ENCODE results near the gene HOTAIR.

HOTAIR gene

DNA sequence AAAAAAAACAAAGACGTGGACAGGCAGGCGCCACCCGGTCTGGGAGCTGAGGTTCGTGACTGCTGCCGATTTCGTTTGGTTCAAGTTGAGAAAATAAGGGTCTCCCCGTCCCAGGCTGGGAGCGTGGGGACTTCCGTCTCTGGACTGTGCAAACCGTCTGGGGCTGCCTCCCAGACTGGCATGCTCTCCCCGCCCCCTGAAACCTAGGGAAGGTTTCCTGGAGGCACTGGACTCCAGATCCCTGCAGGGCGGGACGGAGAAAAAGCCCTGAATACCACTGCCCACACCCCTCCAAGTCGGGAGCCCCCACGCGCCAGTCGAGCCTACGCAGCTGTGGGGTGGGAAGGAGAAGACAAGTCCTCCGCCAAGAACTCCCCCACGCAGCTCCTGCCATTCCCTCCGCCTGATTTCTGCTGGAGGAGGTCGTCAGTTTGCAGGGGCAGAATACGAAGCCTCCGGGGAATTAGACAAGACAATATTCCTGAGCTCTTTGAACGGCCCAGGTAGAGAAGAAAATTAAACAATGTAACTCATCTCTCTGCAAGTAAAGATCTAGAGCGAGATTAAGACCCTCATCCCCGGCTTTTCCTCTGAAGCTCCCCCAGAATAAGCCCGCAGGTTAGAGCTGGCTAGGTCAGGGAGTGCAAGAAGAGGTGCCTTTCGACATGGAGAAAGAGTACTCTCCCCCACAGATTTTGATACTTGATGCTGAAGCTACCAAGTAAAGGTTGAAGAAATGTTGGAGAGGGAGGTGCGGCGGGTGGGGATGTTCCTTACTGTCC, 46.5 kb downstream of the HOTAIR start:
- DNase-seq (ENCODE audit: low read depth in 2 of 2) = no peak

DNA sequence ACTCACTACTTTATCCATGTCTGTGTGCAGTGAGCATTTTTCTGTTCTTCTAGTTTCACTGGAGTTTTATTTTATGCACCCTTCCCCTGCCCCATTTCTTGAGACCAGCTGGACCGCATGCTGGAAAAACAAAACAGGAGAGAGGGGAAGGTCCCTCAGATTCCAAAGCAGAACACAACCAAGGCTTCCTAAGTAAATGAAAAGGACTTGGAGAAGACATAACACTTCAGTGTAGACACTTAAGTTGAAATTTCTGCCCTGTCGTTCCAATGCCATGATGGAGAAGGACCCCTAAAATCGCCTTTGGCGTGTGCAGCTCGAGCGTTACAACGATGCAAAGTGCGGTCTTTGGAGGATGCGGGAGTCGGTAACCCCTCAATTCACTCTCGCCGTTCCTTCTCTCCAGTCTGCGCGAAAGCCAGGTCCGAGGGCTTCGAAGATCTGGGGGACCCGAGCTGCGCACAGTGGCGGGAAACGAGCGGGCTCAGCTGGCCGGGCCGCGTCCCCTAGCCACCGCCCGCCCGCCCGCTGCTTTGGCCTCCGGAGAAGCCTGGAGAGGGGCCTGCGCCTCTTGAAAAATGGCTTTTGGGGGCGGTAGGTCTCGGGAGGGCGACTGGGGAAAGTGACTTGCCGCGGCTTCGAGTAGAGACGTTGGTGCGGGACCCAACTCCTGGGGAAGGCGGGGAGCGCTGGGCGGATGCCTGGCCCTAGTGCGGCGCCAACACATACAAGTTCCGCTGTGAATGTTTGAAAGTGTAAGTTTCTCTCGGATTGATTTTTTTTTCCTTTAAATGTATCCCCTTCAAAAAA, 47.3 kb downstream of the HOTAIR start:
- no peak for DNase-seq (ENCODE audit: low read depth in 2 of 2)

DNA sequence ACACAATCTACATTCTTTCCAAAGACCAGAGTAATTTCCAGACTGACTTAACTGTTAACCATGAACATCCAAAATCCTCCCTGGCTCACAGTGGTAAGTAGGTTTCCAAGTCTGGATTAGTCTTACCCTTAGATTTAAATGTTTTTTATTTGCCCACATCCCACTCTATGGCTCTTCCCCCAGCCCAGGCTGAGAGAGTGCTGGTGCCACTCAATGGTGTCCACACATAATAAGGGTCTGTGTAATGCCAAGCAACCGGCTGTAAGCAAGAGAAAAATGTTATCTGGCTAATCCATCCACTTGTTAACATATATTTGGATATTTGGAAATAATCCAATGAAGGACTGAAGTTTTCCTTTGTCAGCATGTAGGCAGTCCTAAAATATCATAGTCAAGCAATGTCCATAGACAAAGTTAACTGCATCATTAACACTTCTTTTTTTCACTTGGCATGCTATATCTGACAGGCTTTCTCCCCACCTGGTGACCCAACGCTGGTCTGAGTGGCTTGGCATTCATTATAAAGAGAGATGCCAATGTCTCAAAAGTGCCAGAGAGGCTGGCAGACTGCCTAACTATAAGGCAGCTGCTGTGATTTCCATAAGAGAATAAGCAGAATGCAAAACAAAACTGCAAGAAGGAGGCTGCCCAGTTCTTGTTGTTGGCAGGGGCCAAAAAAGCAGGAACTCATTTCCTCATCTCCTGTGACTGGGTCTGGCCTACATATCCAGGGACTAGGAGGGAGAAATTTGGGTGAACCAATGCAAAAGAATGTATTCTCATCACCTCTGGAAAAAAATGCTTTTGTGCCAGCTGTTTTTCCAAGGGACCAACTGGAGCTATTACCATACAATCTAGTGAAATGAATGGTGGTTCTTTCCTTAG, 50.0 kb downstream of the HOTAIR start:
- DNase-seq (ENCODE audit: low read depth in 2 of 2) = no peak

DNA sequence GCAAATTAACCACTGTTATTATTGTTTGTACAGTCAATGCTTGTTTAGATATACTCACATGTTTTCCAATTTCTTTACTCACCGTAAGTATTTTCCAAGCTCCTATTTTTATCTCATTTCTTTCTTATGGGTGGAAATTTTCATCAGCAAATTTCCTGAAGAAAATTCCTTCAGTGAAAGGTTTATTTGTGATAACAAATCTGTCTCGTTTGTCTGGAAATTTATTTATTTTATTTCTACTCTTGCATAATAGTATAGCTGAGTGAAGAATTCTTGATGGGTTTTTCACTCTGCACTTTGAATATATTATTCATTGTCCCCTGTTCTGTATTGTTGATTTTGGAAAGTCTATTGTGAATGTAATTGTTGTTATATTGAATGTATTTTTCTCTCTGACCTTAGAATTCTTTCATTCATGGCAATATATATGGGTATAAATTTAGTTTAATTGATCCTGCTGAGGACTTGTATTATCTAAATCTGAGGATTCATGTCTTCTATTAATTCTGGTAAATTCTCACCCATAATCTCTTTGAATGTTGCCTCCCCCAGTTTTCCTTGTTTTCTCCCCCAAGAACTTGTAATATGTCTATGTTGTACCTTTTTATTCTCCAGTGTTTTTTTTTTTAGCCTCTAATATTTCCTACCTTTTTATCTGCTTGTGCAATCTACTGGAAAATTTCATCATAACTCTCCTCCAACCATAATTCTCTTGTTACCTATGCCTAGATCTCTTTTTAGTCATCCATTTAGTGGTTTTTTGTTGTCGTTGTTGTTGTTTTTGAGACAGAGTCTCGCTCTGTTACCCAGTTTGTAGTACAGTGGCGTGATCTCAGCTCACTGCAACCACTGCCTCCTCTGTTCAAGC, 57.7 kb downstream of the HOTAIR start:
- no peak for DNase-seq (ENCODE audit: low read depth in 2 of 2)

All from stimulated activated CD4-positive, alpha-beta T cell treated with anti-CD3 and anti-CD28 coated beads, Interleukin-1b, Interleukin-23, amount 100 ng/mL, for 1 hour (primary cell).